HG02870 (cell line): Measurements from ENCODE around the gene PIK3R2.

Experiments used
- ATAC-seq: cut with Tn5 transposase; IDR thresholded peaks from one replicate; pipeline ENCODE4 v1.9.1; 2021; ENCODE audit warnings: mild to moderate bottlenecking, moderate library complexity; ENCODE audit not compliant: unreplicated experiment

Gene PIK3R2

DNA sequence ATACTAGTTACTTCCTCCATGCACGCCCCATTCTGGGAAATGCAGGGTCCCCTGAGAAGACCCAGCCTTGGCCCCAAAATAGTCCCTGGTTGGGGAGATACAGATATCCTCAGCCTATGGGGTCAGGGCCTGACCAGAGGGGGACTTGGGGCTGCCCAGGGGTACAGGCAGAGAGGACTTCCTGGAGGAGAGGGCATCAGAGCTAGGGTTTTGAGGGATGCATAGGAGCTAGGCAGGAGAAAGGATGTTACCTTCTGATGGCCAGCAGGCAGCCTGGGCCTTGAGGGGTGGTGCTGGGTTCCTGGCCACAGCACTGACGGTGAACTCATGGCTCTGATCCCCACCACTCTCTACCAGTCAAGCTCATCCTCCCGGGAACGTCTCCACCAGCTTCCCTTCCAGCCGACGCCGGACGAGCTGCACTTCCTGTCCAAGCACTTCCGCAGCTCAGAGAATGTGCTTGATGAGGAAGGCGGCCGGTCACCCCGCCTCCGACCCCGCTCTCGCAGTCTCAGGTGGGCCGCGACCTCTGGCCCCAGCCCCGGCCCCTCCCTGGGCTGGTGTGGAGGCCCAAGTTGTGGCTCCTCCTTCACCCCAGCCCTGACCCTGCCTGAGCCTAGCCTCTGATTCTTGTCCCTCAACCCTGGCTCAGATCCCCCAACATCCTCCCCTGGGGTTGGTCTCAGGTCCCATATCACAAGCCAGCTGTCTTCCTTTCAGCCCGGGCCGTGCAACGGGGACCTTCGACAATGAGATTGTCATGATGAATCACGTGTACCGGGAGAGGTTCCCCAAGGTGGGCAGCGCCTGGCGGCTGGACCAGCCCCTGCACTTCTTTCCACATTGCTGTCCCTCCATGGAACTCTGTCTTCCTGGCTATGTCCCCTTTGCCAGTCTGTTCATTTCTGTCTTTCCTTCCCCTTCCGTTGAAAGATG is 29.8 kb upstream of the PIK3R2 start:
- ATAC-seq: no peak

DNA sequence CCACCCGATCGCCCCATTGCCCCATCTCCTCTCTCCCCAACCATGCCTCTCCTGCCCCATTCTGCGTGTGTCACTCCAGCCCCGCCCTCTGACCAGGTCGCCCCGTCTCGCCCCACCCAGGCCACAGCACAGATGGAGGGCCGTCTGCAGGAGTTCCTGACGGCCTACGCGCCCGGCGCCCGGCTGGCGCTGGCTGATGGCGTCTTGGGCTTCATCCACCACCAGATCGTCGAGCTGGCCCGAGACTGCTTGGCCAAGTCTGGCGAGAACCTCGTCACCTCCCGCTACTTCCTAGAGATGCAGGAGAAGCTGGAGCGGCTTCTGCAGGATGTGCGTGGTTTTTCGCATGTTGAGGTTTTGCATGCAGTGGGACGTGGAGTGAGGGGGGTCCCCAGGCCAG is 29.1 kb upstream of the PIK3R2 start:
- no peak for ATAC-seq

DNA sequence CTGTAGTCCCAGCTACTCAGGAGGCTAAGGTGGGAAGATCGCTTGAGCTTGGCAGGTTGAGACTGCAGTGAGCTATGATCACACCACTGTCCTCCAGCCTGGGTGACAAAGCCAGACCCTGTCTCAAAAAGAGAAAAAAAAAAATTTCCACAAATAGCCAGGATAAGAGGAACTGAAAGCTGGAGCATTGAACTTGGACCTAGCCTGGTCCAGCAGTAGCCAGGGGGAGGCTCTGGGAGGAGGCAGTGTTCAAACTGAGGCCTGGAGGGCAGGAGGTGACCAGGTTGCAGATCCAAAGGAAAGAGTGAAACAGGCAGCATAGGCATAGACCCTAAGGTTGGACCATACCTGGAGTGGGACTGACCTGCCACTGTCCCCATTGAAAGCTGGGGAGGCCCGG is 26.9 kb upstream of the PIK3R2 start:
- no peak for ATAC-seq

DNA sequence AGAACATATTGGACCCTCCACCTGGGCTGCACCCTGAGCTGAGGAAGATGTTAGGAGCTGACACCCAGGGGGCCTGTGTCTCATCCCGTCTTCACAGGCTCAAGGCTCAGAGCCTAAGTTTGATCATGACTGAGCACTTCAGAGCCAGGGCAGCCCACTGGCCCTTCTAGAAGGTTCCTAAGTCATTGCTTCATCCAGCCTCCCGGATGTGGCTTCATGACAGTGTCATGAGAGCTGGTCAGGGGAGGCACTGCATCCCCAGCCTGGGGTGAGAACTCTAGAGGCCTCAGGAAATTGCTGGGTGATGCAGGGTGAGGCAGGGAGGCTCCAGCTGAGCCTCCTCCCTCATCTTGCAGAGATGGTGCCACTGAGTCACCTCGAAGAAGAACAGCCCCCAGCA is 24.9 kb upstream of the PIK3R2 start:
- no peak for ATAC-seq

DNA sequence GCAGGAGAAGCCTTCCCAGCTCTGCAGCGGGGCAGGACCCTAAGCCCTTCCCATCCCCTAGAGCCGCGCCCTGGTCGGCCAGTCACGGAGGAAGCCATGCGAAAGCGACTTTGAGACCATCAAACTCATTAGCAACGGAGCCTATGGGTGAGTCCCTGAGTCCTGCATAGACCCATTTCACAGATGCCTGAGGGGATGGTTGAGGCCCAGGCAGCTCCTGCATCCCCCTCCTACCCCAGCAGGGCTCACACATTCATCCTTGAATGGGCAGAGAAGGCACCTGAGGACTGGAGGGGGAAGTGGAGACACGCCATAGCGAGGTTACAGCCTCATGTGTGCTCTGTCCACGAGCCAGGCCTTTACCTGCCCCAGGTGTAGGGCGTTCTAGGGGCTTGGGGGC is 24.2 kb upstream of the PIK3R2 start:
- ATAC-seq: no peak

DNA sequence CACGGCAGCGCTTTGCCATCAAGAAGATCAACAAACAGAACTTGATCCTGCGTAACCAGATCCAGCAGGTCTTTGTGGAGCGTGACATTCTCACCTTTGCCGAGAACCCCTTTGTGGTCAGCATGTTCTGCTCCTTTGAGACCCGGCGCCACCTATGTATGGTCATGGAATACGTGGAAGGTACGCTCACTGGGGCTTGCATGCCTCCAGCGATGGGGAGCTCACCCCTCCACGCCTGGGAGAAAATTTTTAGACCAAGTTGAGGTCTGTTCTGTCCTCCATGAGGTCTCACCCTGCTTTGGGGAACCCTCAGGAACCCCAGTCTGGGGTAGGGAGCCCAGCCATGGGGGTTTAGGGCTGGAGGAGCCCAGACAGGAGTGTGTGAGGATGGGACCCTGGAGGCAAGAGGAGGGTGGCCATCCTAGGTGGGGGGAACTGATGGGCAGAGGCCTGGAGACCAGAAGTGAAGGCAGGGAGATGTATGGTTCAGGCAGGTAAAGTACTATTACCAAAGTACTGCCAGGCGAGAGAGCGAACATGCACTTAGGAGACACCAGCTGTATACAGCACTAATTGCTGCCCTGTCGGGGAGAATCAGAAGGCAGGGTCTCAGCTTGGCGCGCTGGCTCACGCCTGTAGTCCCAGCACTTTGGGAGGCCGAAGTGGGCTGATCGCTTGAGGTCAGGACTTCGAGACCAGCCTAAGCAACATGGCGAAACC is 22.3 kb upstream of the PIK3R2 start:
- ATAC-seq: no peak

DNA sequence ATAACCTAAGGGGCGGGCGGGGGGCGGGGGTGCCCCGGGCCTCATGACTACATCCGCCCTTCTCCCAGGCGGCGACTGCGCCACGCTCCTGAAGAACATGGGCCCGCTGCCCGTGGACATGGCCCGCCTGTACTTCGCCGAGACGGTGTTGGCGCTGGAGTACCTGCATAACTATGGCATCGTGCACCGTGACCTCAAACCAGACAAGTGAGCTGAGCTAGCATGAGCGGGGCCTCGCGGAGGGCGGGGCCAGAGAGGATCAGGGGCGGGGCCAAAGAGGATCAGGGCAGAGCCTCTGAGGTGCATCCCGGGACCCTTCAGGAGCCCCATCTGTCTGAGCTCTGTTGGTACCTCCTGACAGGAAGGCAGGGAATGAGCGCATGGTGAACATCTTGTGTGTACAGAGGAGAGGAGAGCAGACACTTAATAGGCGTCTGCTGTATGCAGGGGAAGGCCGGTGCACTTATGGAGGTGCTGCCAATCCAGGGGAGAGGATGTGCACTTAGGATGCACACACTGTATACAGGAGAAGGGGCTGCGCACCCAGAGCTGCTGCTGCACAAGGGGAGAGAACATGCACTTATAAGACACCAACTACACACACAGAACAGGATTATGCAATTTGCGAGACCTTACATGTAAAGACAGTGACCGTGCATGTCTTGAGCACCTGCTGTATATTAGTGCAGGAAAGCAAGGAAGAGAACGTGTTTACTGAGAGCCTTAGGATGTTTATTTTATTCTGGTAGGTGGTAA is 20.9 kb upstream of the PIK3R2 start:
- no peak for ATAC-seq

DNA sequence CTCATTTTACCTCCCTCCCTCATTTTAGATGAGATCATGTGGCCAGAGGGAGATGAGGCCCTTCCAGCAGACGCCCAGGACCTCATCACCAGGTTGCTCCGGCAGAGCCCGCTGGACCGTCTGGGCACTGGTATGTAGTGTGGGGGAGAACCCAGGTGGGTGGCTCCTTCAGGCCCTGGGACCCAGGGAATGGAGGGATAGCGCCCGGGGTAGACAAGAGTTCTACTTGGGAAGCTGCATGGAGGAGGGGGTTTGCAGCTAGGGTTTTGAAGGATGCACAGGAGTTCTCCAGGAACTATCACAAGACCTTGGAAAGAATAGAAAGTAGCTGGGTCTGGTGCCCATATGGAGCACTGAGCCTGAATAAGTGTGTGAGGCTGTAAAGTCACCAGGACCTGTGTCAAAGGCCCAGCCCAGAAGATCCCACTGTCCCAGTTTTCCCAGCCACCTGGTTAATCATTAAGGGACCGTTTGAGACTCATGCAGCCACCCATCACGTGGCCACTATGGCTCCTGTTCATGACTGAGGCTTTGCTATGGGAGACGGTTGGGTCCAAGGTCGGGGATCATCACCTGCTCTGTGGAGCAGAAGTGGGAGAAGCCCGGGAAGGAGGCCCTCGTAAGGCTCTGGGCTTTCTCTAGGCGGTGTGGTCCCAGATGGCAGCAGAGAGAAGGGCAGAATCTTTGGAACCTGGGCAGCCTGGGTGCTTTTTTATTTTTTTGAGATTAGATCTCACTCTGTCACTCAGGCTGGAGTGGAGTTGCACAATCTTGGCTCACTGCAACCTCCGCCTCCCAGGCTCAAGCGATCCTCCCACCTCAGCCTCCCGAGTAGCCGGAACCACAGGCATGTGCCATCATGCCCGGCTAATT is 17.0 kb upstream of the PIK3R2 start:
- ATAC-seq: no peak

DNA sequence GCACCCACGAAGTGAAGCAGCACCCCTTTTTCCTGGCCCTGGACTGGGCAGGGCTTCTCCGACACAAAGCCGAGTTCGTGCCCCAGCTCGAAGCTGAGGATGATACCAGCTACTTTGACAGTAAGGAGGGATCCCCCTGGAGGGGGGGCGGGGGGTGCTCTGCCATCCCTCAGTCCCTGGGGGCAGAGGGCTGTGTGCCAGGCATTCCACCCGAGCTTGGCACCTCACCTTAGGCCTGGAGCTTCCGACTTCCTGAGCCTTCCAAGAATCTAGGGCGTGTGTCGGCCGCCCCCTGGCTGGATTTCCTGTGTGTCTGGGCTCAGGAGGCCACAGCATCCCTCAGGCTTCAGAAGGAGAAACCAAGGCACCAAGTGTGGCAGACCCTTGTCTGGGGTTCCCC is 15.7 kb upstream of the PIK3R2 start:
- ATAC-seq: no peak

DNA sequence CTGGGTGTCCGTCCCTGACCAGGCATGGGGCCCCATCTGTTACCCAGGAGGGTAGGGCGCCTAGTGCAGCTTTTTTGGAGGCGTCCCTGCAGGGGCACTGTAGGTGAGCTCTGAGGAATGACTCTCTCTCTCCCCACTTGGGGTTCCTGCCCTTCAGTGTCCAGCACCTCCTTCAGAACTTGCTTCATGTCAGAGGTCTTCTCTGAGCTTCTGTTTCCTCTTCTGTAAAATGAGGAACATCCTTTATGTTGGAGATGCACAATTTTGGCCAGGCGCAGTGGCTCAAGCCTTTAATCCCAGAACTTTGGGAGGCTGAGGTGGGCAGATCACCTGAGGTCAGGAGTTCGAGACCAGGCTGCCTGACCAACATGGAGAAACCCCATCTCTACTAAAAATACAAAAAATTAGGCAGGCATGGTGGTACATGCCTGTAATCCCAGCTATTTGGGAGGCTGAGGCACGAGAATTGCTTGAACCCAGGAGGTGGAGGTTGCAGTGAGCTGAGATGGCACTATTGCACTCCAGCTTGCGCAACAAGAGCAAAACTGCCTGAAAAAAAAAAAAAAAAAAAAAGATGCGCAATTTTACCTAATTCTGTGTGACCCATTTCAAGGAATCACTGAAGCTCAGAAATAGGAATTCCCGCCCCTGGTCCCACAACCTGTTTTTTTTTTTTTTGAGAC is 15.2 kb upstream of the PIK3R2 start:
- ATAC-seq: no peak

DNA sequence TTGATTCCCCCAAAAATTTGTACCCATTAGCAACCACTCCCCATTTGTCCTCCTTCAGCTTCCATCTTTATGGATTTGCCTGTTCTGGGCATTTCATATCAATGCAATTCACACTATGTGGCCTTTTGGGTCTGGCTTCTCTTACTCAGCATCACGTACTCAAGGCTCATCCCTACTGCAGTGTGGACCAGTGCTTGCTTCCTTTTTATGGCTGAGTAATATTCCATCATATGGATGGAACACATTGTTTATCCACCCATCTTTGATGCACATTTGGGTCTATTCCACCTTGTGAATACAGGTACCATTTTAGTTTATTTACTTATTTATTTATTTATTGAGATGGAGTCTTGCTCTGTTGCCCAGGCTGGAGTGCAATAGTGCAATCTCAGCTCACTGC is 12.5 kb upstream of the PIK3R2 start:
- no peak for ATAC-seq

DNA sequence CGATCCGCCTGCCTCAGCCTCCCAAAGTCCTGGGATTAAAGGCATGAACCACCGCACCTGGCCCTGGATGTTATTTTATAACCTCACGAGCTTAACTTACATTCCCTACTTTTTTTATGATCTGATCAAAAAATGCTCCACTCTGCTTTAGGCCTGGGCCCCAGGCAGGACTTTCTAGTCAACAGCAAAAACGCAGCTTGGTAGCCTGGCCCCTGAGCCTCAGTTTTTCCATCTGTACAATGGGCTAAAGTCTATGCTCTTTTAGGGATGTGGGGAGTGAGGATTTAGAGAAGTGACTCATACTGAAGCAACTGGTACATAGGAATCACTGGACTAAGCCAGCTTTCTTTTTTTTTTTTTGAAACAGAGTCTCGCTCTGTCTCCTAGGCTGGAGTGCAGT is 11.9 kb upstream of the PIK3R2 start:
- ATAC-seq: no peak

DNA sequence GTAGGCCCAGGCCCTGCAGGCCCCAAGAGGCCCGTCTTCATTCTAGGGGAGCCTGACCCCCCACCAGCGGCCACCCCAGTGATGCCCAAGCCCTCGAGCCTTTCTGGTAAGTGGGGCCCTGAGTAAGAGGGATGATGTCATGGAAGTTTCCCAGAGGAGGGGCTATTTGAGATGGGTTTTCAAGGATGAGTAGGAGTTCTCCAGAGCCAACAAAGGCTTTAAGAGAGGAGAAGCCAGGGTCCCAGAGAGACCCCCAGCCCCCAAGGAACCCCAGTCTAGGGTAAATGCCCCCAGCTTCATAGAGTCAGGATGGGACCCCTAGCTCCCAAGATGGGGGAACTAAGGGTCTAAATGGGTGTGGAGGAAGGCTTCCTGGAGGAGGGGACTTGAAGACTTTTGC is 9.1 kb upstream of the PIK3R2 start:
- no peak for ATAC-seq

DNA sequence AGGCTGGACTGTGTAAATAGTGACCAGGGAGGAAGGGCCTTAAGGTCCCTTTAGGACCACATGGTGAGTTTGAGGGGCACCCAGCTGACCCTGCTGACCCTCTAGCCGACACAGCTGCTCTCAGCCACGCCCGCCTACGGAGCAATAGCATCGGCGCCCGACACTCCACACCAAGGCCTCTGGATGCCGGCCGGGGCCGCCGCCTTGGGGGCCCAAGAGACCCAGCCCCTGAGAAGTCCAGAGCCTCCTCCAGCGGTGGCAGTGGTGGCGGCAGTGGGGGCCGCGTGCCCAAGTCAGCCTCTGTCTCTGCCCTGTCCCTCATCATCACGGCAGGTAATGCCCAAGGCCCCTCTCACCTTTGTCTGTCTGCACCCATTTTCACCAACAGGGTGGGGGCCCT is 8.6 kb upstream of the PIK3R2 start:
- no peak for ATAC-seq

DNA sequence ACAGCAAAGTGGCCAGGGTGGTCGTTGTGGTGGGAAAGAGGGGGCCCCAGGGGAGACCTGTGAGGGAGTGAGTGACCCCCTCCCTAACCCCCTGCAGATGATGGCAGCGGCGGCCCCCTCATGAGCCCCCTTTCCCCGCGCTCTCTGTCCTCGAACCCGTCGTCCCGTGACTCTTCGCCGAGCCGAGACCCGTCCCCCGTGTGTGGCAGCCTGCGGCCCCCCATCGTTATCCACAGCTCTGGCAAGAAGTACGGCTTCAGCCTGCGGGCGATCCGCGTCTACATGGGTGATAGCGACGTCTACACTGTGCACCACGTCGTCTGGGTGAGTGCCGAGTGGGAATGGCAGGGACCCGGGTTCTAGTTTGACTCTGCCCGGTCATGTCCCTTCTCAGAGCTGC is 8.1 kb upstream of the PIK3R2 start:
- no peak for ATAC-seq

DNA sequence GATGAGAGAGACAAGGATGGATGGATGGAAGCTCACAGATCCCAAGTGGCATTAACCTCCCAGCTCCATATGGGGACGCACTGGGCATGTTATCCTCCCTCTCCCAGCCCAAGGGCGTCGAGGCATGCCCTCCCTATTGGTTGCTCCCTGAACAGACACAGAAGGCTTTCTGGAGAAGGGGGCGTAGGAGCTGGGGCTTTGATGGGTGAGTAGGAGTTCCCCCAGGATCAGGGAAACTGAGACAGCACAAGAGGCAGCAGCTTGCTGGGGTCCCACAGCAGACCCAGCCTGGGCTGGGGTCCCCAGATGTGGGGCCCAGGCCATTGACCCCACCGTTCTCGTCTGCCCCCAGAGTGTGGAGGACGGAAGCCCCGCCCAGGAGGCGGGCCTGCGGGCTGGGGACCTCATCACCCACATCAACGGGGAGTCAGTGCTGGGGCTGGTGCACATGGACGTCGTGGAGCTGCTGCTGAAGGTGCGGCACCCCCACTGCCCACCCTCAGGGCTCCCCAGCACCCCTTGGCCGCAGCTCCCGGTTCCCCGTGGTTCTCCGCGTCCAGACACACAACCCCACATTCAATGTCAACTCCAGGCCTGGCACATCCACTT is 7.5 kb upstream of the PIK3R2 start:
- no peak for ATAC-seq

DNA sequence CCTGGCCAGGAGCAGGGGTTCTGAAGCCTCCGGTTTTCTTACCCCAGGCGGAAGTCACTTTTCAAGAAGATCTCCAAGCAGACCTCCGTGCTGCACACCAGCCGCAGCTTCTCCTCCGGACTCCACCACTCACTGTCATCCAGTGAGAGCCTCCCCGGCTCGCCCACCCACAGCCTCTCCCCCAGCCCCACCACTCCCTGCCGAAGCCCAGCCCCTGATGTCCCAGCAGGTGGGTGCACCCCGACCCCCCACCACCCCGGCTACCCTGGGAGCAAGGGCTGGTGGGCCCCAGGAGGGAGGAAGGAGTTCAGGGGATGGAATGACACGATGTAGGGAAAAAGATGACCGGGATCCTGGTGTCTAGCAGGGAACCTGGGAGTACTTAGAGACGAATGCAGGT is 5.6 kb upstream of the PIK3R2 start:
- ATAC-seq: no peak

DNA sequence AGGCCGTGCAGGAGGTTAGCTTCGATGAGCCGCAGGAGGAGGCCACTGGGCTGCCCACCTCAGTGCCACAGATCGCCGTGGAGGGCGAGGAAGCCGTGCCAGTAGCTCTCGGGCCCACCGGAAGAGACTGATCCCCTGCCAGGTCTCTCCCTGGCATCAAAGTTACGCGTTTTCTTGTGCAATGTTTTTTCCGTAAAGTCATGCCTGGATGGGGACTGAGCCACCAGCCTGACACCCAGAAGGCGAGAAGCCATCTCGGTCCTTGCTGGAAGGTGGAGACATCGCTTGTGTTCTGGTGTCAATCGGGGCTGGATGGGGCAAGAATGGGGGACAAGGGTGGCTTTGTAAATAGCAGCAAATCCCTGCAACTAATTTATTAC is 3.4 kb upstream of the PIK3R2 start:
- no peak for ATAC-seq

DNA sequence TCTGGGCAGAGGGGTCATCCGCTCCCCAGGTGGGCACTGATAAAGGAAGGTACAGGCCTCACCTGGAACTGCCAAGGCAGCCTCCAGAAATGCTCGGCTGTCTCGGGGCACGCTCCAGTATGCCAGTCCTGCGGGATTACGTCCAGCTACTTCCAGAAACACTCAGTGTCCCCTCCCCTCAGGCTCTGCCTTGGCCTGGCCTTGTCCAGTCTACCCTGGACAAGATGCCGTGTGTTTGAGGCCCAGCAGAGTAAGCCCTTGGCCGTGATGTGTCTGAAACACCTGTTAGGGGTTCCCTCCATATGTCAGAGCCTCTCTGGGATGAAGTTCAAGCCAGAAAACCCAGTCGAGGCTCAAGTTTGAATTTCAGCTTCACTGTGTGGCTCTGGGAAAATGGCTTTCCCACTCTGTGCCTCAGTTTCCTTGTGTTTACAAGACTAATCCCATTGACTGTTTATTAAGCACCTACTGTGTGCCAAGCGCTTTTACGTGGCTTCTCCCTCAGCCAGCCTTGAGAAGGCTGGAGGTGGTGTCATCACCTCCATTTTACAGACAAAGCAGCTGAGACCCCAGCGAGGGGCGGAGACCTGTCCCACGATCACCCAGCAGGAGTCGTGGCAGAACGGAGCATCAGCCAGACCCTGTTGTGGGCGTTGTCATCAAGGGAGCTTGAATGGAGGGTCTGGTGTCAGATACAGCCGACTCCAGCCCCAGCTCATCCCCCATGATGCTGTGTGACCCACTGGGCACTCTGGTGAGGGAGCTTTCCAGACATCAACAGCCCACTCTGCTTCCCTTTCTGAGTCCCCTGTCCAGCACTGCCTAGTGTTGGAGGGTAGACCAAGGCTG is 2.0 kb upstream of the PIK3R2 start:
- ATAC-seq: no peak
